ENCODE data around the gene WDR43. TPM values are rescaled to one million over a fixed set of nuclear protein-coding genes. Genes with fewer than 3 reads are reported as not detected.

Gene WDR43
- polyA plus RNA-seq, 1 of the 3 experiments (the other 2 are of a cell fraction), result 35.1 TPM

DNA sequence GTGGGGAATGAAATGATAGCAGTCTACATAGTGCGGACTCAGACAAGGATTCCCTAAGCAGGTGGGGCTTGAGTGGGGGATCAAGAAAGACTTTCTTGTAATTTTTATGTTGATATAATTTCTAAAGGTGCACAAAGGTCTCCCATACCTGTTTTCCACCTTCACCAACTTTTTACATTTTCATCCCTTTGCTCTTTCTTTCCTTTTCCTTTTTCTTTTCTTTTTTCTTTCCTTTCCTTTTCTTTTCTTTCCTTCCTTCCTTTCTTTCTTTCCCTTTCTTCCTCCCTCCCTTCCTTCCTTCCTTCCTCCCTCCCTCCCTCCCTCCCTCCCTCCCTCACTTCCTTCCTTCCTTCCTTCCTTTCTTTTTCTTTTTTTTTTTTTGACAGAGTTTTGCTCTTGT lies 14.3 kb upstream of the WDR43 start:
- ChIA-PET POLR2A (no interaction called here), CTCF (no interaction called here)
- 90% methylated on average over 1 of the region's 1 CpG for WGBS (ENCODE audit: low lambda C conversion rate)
- Histone ChIP-seq H3K9ac (no peak overlapping the region), H3K27me3 (ENCODE audit: insufficient read depth) (peaks cover 22% of the 10 kb centered on the region; the same call in 1 of the 2 replicates), H3K4me3 (ENCODE audit: low read depth in 2 of 2, low read length in 1 of 2) (no peak overlapping the region), H3K4me2 (no peak overlapping the region), H3K27ac (ENCODE audit: low read depth in 2 of 2, low read length in 1 of 2) (no peak overlapping the region), H3K79me2 (ENCODE audit: insufficient read depth) (no peaks in the 10 kb centered on the region), H4K20me1 (ENCODE audit: insufficient read depth) (no peaks in the 10 kb centered on the region), H3K9me3 (no peaks in the 10 kb centered on the region), H3K36me3 (replicated peaks in 1 of 2; ENCODE audit: control insufficient read depth in 1 of 2, insufficient read depth in 2 of 2, low read length in 1 of 2) (no peaks in the 10 kb centered on the region), H2AFZ (ENCODE audit: low read depth) (no peak overlapping the region), H3F3A (replicated peaks; ENCODE audit: insufficient read depth) (peaks cover 4% of the 10 kb centered on the region), H3K4me1 (ENCODE audit: control insufficient read depth in 1 of 2, insufficient read depth in 2 of 2, low read depth in 1 of 2, low read length in 1 of 2) (no peaks in the 10 kb centered on the region), H3K9me2 (no peaks in the 10 kb centered on the region)
- DNase-seq, result no peak
- TF ChIP-seq MEF2A (IDR thresholded peaks at IDR 0.05; ENCODE audit: borderline replicate concordance, low read depth) (no peak), NFIC (IDR thresholded peaks at IDR 0.05; ENCODE audit: borderline replicate concordance) (no peak), TEAD4 (IDR thresholded peaks at IDR 0.05; ENCODE audit: borderline replicate concordance, insufficient read depth) (no peak), ELF1 (IDR thresholded peaks at IDR 0.05) (no peak), SMC3 (IDR thresholded peaks at IDR 0.05; ENCODE audit: low read depth, low read length) (no peak), JUND (IDR thresholded peaks at IDR 0.05) (no peak), RAD21 (IDR thresholded peaks at IDR 0.05; ENCODE audit: low read length) (no peak), CHD2 (IDR thresholded peaks at IDR 0.05; ENCODE audit: low read length, partially characterized antibody) (no peak)
- TF ChIP-seq, protein P1, sequence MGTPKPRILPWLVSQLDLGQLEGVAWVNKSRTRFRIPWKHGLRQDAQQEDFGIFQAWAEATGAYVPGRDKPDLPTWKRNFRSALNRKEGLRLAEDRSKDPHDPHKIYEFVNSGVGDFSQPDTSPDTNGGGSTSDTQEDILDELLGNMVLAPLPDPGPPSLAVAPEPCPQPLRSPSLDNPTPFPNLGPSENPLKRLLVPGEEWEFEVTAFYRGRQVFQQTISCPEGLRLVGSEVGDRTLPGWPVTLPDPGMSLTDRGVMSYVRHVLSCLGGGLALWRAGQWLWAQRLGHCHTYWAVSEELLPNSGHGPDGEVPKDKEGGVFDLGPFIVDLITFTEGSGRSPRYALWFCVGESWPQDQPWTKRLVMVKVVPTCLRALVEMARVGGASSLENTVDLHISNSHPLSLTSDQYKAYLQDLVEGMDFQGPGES (IDR thresholded peaks at IDR 0.05; ENCODE audit: low read depth, low read length), result no peak
- TF ChIP-seq, protein P2, sequence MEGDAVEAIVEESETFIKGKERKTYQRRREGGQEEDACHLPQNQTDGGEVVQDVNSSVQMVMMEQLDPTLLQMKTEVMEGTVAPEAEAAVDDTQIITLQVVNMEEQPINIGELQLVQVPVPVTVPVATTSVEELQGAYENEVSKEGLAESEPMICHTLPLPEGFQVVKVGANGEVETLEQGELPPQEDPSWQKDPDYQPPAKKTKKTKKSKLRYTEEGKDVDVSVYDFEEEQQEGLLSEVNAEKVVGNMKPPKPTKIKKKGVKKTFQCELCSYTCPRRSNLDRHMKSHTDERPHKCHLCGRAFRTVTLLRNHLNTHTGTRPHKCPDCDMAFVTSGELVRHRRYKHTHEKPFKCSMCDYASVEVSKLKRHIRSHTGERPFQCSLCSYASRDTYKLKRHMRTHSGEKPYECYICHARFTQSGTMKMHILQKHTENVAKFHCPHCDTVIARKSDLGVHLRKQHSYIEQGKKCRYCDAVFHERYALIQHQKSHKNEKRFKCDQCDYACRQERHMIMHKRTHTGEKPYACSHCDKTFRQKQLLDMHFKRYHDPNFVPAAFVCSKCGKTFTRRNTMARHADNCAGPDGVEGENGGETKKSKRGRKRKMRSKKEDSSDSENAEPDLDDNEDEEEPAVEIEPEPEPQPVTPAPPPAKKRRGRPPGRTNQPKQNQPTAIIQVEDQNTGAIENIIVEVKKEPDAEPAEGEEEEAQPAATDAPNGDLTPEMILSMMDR (IDR thresholded peaks at IDR 0.05), result no peak
- TF ChIP-seq, protein P3, sequence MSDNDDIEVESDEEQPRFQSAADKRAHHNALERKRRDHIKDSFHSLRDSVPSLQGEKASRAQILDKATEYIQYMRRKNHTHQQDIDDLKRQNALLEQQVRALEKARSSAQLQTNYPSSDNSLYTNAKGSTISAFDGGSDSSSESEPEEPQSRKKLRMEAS (IDR thresholded peaks at IDR 0.05; ENCODE audit: low read depth), result no peak

DNA sequence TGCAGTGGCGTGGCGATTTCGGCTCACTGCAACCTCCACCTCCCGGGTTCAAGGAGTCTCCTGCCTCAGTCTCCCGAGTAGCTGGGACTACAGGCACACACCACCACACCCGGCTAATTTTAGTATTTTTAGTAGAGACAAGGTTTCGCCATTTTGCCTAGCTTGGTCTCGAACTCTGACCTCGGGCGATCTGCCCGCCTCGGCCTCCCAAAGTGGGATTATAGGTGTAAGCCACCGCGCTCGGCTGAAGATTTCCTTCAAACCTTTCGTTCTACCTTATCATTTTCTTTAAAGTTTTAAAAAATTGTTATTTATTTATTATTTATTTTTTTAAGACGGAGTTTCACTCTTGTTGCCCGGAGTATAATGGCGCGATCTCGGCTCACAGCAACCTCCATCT lies 979 bp upstream of the WDR43 start:
- 92% methylated on average over 21 of the region's 21 CpGs for WGBS (ENCODE audit: low lambda C conversion rate)
- Histone ChIP-seq H3K27ac (ENCODE audit: low read depth in 2 of 2, low read length in 1 of 2) (no peak overlapping the region), H3K4me2 (no peak overlapping the region), H4K20me1 (ENCODE audit: insufficient read depth) (peaks cover 35% of the 10 kb centered on the region), H3K27me3 (ENCODE audit: insufficient read depth) (no peaks in the 10 kb centered on the region), H3K9ac (no peak overlapping the region), H3K9me2 (no peaks in the 10 kb centered on the region), H3K4me3 (ENCODE audit: low read depth in 2 of 2, low read length in 1 of 2) (no peak overlapping the region), H3K4me1 (ENCODE audit: control insufficient read depth in 1 of 2, insufficient read depth in 2 of 2, low read depth in 1 of 2, low read length in 1 of 2) (peaks cover 20 to 30% of the 10 kb centered on the region in 2 experiments; a peak in 3 of 4 replicates), H3K79me2 (ENCODE audit: insufficient read depth) (peaks cover 41% of the 10 kb centered on the region), H2AFZ (ENCODE audit: low read depth) (no peak overlapping the region), H3F3A (replicated peaks; ENCODE audit: insufficient read depth) (peaks cover 3% of the 10 kb centered on the region), H3K9me3 (no peaks in the 10 kb centered on the region), H3K36me3 (replicated peaks in 1 of 2; ENCODE audit: control insufficient read depth in 1 of 2, insufficient read depth in 2 of 2, low read length in 1 of 2) (peaks cover 0 to 5% of the 10 kb centered on the region in 2 experiments)
- ChIA-PET POLR2A (interaction anchor here (1.2 kb wide), 1 partner anchor 24 kb away, joined by 13 read pairs; the partner anchor contains the start of gene TRMT61B), CTCF (interaction anchor here (1.1 to 3.3 kb wide), 2 partner anchors 14 to 327 kb away, joined by 3 to 13 read pairs; no protein-coding TSS in a partner anchor)
- TF ChIP-seq FOXJ3 (CRISPR knock-in tag; IDR thresholded peaks at IDR 0.05) (no peak), FOXM1 (IDR thresholded peaks at IDR 0.05; ENCODE audit: low read depth) (no peak)
- TF ChIP-seq, protein P4, sequence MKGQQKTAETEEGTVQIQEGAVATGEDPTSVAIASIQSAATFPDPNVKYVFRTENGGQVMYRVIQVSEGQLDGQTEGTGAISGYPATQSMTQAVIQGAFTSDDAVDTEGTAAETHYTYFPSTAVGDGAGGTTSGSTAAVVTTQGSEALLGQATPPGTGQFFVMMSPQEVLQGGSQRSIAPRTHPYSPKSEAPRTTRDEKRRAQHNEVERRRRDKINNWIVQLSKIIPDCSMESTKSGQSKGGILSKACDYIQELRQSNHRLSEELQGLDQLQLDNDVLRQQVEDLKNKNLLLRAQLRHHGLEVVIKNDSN (IDR thresholded peaks at IDR 0.05; ENCODE audit: borderline replicate concordance, low read depth), result no peak
- DNase-seq, result no peak
